CD8-positive, alpha-beta memory T cell (primary cell): ENCODE data around the gene SEMA3B. TPM values are rescaled to one million over a fixed set of nuclear protein-coding genes. Genes with fewer than 3 reads are reported as not detected.

Experiments used
- CTCF ChIA-PET: fragments of 350-600 bp; sonication (Branson Sonifier 250); formaldehyde crosslinking; loops from one replicate; lab custom pipeline; 2021; ENCODE audit warnings: antibody characterized with exemption; lab: Charles Lee
- POLR2A ChIA-PET: fragments of 350-600 bp; sonication (Branson Sonifier 250); formaldehyde crosslinking; loops from one replicate; lab custom pipeline; 2021; ENCODE audit warnings: antibody characterized with exemption; lab: Charles Lee
- DNase-seq, 5 donors: peaks; one replicate each; pipeline versions ENCODE4 v3.0.0 to v3.0.0-alpha.2; 2020 to 2022; ENCODE audit warnings: mixed read lengths in 1 of 5
- H3K27ac ChIP-seq: one replicate; pipeline ENCODE4 v1.7.0; 2013; ENCODE audit warnings: low read depth, mild to moderate bottlenecking, low read length, moderate library complexity
- H3K27me3 ChIP-seq: 2 replicates; pipeline ENCODE4 v1.7.0; 2013; ENCODE audit warnings: low read length, mild to moderate bottlenecking; ENCODE audit not compliant: insufficient read depth, poor library complexity, severe bottlenecking
- H3K36me3 ChIP-seq: 2 replicates; pipeline ENCODE4 v1.7.0; 2013; ENCODE audit warnings: mild to moderate bottlenecking, low read length, moderate library complexity; ENCODE audit not compliant: insufficient read depth
- H3K4me1 ChIP-seq: 2 replicates; pipeline ENCODE4 v1.7.0; 2013; ENCODE audit warnings: mild to moderate bottlenecking, low read length, moderate library complexity; ENCODE audit not compliant: insufficient read depth
- H3K4me3 ChIP-seq: 2 replicates; pipeline ENCODE4 v1.7.0; 2013; ENCODE audit warnings: mild to moderate bottlenecking, low read length
- H3K9me3 ChIP-seq: 2 replicates; pipeline ENCODE4 v1.7.0; 2013; ENCODE audit warnings: mild to moderate bottlenecking, low read length
- H3K27ac Mint-ChIP-seq, 8 donors: one replicate each; pipeline ENCODE4 v1.8.0; 2020 to 2021; ENCODE audit warnings: mixed read lengths in 8 of 8, mild to moderate bottlenecking in 6 of 8, inconsistent platforms in 3 of 8, moderate library complexity in 3 of 8
- H3K27me3 Mint-ChIP-seq, 2 donors: one replicate each; pipeline ENCODE4 v1.8.0; 2020 to 2021; ENCODE audit warnings: mixed read lengths in 2 of 2, mild to moderate bottlenecking in 1 of 2, moderate library complexity in 1 of 2
- H3K36me3 Mint-ChIP-seq, 3 donors: one replicate each; pipeline ENCODE4 v1.8.0; 2020 to 2021; ENCODE audit warnings: mixed read lengths in 3 of 3, inconsistent platforms in 1 of 3, mild to moderate bottlenecking in 1 of 3
- H3K4me1 Mint-ChIP-seq, 3 donors: one replicate each; pipeline ENCODE4 v1.8.0; 2020 to 2021; ENCODE audit warnings: mixed read lengths in 3 of 3, inconsistent platforms in 1 of 3, mild to moderate bottlenecking in 1 of 3
- H3K4me3 Mint-ChIP-seq, 7 donors: one replicate each; pipeline ENCODE4 v1.8.0; 2020 to 2021; ENCODE audit warnings: mixed read lengths in 7 of 7, mild to moderate bottlenecking in 6 of 7, moderate library complexity in 4 of 7, inconsistent platforms in 2 of 7
- H3K9me3 Mint-ChIP-seq, 5 donors: one replicate each; pipeline ENCODE4 v1.8.0; 2020 to 2022; ENCODE audit warnings: mixed read lengths in 5 of 5, mild to moderate bottlenecking in 3 of 5, moderate library complexity in 2 of 5, inconsistent platforms in 1 of 5
- polyA plus RNA-seq: library from polyadenylated mRNA; unstranded; fragments of 300-500 nt; fragmentation: Illumina TruSeq; gene quantifications from one replicate; pipeline ENCODE4 v1.2.3, GENCODE V29; 2021
- total RNA-seq, 2 experiments: library from RNA; stranded (reverse); gene quantifications; one replicate each; pipeline ENCODE4 v1.2.3, GENCODE V29; 2021

The SEMA3B gene
- total and polyA plus RNA-seq, 3 experiments from 2014 or later, result 0.22 TPM; not detected in 2

DNA sequence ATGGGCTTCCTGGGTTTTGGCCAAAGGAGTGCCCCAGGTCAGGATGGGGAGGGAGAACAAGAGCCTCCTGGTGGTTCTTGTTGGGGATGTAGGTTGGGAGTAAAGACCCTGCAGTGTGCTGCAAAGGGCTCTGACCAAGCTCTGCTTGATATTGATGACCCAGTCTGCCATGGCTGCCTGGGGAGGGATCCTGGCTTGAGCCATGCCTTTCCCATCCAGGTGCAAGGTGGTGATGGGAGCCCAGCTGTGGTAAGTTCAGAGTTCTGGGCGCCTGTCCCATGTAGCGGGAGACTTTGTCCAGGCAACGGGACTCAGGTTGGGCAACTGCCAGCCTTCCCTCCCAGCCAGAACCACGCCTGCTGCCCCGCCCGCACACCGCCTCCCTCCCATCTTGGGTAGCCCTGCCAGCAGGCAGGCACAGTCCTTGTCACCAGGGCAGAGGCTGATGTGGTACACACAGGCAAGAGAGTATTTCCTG lies 30.4 kb upstream of the SEMA3B start:
- Mint-ChIP-seq H3K4me1 (peaks cover 53 to 60% (median 53%) of the 10 kb centered on the region in 3 donors), H3K9me3 (no peaks in the 10 kb centered on the region), H3K4me3 (peak overlapping the region; percentile 87 to 99 (median 98)), H3K27me3 (no peaks in the 10 kb centered on the region), H3K27ac (peak overlapping the region; percentile 93 to 99 (median 96)), H3K36me3 (peaks cover 0 to 47% (median 0%) of the 10 kb centered on the region in 3 donors)
- Histone ChIP-seq H3K9me3 (no peaks in the 10 kb centered on the region), H3K4me1 (peaks cover 64% of the 10 kb centered on the region), H3K4me3 (peak overlapping the region; percentile 99), H3K27ac (peak overlapping the region; percentile 71), H3K36me3 (peaks cover 13% of the 10 kb centered on the region), H3K27me3 (no peaks in the 10 kb centered on the region)
- DNase-seq, result no peak
- ChIA-PET CTCF (interaction anchor here (1.8 to 15.9 kb wide), 3 partner anchors 10 to 44 kb away, joined by 6 to 241 read pairs (median 11); no protein-coding TSS in a partner anchor), POLR2A (interaction anchor here (0.7 to 1.8 kb wide), 2 partner anchors 8 to 12 kb away, joined by 3 to 6 read pairs; no protein-coding TSS in a partner anchor)

DNA sequence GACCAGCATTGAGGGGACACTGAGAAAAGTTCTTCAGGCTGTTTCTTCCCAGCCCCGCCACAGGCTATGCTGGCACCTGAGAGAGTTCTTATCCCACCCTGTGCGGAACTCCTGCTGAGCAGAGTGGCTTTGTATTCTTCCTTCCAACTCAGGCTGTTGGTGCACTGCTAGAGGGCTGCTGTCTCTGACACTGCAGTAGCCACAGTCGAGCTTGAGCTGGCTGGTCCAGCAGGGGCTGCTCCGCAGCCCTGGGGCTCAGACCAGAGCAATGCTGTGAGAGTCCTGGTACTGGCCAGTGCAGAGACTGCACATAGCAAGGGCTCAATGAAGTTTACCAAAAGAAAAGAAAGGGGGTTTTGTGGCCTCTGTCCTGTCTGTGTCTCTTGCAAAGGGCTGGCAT lies 29.3 kb upstream of the SEMA3B start:
- H3K4me1 Mint-ChIP-seq, result peaks cover 59 to 68% (median 62%) of the 10 kb centered on the region in 3 donors
- Histone ChIP-seq H3K27ac (no peak overlapping the region), H3K36me3 (peaks cover 13% of the 10 kb centered on the region), H3K27me3 (no peaks in the 10 kb centered on the region), H3K4me3 (no peak overlapping the region), H3K4me1 (peaks cover 71% of the 10 kb centered on the region), H3K9me3 (no peaks in the 10 kb centered on the region)
- ChIA-PET POLR2A (interaction anchor here (1.1 kb wide), 1 partner anchor 13 kb away, joined by 3 read pairs; no protein-coding TSS in a partner anchor), CTCF (interaction anchor here (0.8 to 15.9 kb wide), 4 partner anchors 10 to 46 kb away, joined by 3 to 241 read pairs (median 60); partner anchors contain the start of gene GNAT1)
- H3K9me3 Mint-ChIP-seq, result no peaks in the 10 kb centered on the region
- peaks cover 0 to 55% (median 0%) of the 10 kb centered on the region in 3 donors for H3K36me3 Mint-ChIP-seq
- DNase-seq, result no peak
- H3K27me3 Mint-ChIP-seq, result no peaks in the 10 kb centered on the region
- peak overlapping the region; percentile 87 to 99 (median 98) for H3K4me3 Mint-ChIP-seq
- H3K27ac Mint-ChIP-seq, result peak overlapping the region; percentile 83 to 99 (median 96)

DNA sequence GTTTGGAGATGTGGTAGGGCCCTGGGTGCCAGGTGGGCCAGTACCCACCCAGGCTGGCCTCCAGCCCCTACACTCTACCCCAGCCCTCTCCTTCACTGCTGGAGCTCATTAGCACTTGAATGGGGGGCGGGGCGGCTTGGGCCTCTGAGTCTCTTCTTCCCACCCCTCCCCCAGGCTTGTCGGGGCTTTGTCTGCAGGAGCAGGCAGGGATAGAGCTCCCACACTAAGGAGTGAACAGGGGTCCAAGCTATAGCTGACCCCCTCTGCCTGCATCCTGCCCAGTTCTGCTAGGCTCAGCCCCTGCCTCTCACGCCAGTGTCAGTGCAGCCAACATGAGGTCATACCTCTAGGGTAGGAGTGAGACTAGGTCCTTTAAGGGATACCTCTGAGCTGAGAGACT lies 27.8 kb upstream of the SEMA3B start:
- Histone ChIP-seq H3K9me3 (no peaks in the 10 kb centered on the region), H3K36me3 (peaks cover 13% of the 10 kb centered on the region), H3K27ac (peak overlapping the region; percentile 46), H3K4me3 (no peak overlapping the region), H3K4me1 (peaks cover 77% of the 10 kb centered on the region), H3K27me3 (no peaks in the 10 kb centered on the region)
- DNase-seq, result no peak
- H3K27me3 Mint-ChIP-seq, result no peaks in the 10 kb centered on the region
- POLR2A ChIA-PET, result interaction anchor here (1.7 kb wide), 1 partner anchor 17 kb away, joined by 4 read pairs; no protein-coding TSS in a partner anchor
- H3K27ac Mint-ChIP-seq, result peak overlapping the region; percentile 74 to 98 (median 90)
- H3K4me3 Mint-ChIP-seq, result peak overlapping the region in 6 of 7 donors; percentile 40 to 78 (median 71)
- CTCF ChIA-PET, result interaction anchor here (1.5 to 9.2 kb wide), 6 partner anchors 10 to 47 kb away, joined by 4 to 116 read pairs (median 8); partner anchors contain the start of gene GNAT1
- H3K36me3 Mint-ChIP-seq, result peaks cover 0 to 57% (median 0%) of the 10 kb centered on the region in 3 donors
- peaks cover 67 to 78% (median 69%) of the 10 kb centered on the region in 3 donors for H3K4me1 Mint-ChIP-seq
- H3K9me3 Mint-ChIP-seq, result no peaks in the 10 kb centered on the region

DNA sequence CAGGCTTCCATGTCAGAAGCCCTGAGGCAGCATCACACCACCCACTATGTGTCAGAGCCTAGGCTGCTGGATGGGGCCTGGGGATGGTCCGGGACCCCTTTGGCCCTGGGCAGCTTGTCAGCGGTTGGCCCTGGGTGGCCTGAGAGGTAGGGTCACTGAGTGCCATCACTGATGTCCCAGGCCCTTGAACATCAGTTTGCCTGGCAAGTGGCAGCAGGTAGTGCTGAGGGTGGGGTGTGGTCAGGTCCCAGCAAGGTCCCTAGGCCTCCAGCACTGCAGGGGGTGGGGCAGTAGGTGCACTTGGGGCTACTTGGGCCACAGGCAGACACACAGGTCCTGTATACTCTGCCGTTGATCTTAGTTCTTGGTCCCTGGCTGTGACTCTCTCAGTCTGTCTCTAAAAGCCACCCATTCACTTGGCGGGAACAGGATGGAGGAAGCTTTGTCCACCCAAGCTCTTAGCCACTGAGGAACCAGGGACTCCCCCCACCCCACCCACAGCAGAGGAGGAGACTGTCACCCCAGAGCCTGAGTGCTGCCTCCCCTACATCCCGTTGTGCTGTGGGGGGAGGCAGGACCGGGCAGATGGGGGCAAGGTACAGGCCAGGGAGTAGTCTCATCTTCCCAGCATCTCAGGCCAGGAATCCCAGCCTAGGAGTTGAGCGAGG lies 27.1 kb upstream of the SEMA3B start:
- ChIA-PET POLR2A (interaction anchor here (1.7 kb wide), 1 partner anchor 17 kb away, joined by 4 read pairs; no protein-coding TSS in a partner anchor), CTCF (interaction anchor here (1.7 to 9.2 kb wide), 5 partner anchors 11 to 48 kb away, joined by 4 to 116 read pairs (median 9); partner anchors contain the start of gene GNAT1)
- peak overlapping the region; percentile 46 for H3K27ac ChIP-seq
- Mint-ChIP-seq H3K27ac (peak overlapping the region; percentile 84 to 98 (median 95)), H3K9me3 (no peaks in the 10 kb centered on the region), H3K27me3 (no peaks in the 10 kb centered on the region), H3K4me1 (peaks cover 72 to 85% (median 76%) of the 10 kb centered on the region in 3 donors), H3K36me3 (peaks cover 0 to 56% (median 0%) of the 10 kb centered on the region in 3 donors), H3K4me3 (peak overlapping the region; percentile 36 to 88 (median 72))
- H3K36me3 ChIP-seq, result peaks cover 13% of the 10 kb centered on the region
- no peaks in the 10 kb centered on the region for H3K9me3 ChIP-seq
- peaks cover 84% of the 10 kb centered on the region for H3K4me1 ChIP-seq
- no peak for DNase-seq
- no peak overlapping the region for H3K4me3 ChIP-seq
- no peaks in the 10 kb centered on the region for H3K27me3 ChIP-seq

DNA sequence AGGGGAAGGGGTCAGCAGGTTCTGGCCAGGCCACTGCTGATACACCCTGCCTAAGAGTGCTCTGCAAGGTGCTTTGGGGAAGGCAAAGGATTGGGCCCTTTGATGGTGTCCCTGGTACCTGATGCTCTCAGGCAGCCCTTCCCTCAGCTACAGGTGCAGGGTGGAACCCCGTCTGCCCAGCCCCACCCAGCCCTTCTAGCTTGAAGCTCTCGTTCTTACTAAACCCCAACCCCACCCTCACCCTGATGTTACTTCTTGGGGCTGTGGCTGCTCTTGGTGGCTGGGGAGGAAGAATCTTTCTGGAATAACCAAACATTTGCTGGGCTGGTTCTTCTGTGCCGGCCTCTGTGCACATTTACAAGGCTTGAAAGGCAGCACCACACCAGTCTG lies 26.6 kb upstream of the SEMA3B start:
- Mint-ChIP-seq H3K4me3 (peak overlapping the region; percentile 47 to 89 (median 72)), H3K27me3 (no peaks in the 10 kb centered on the region), H3K36me3 (peaks cover 0 to 54% (median 0%) of the 10 kb centered on the region in 3 donors), H3K9me3 (no peaks in the 10 kb centered on the region), H3K27ac (peak overlapping the region; percentile 85 to 99 (median 94)), H3K4me1 (peaks cover 77 to 91% (median 81%) of the 10 kb centered on the region in 3 donors)
- peak overlapping the region; percentile 27 for H3K4me3 ChIP-seq
- H3K36me3 ChIP-seq, result peaks cover 14% of the 10 kb centered on the region
- ChIA-PET CTCF (interaction anchor here (1.4 to 9.2 kb wide), 5 partner anchors 14 to 48 kb away, joined by 4 to 116 read pairs (median 9); partner anchors contain the start of gene GNAT1), POLR2A (no interaction called here)
- no peaks in the 10 kb centered on the region for H3K9me3 ChIP-seq
- peak overlapping the region; percentile 46 for H3K27ac ChIP-seq
- H3K4me1 ChIP-seq, result peaks cover 89% of the 10 kb centered on the region
- no peaks in the 10 kb centered on the region for H3K27me3 ChIP-seq
- DNase-seq, result no peak

DNA sequence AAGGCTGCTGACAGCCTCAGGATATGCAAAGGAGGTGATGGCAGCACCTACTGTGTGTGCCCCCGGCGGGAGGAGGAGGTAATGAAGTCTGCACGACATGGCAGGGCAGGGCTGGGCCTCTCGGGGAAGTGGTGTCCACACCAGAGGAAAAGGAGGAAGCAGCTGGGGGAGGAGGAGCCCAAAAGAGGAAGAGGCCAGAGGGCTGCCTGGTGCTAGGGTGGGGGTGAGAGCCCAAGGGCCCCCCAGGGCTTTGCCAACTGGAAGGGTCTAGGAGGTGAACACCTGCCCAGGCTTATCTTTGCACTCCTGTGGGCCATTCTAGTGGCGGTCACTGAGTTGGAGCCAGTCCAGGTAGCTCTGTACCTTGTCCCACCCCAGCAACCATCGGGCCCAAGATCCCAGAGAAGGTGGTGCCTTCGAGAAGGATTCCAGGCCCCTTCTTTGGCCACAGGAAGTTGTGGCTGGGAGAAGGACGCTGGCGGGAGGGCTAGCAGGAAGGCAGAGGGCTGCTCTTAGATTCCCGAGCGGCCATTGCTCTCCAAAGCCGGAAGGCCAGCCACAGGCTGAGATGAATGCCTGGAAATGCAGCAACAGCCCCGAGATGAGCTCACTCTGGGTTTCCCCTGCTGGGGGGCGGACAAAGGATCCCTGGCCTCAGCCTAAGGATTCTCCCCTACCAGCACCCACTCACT lies 25.9 kb upstream of the SEMA3B start:
- peaks cover 16% of the 10 kb centered on the region for H3K36me3 ChIP-seq
- H3K4me3 Mint-ChIP-seq, result peak overlapping the region; percentile 47 to 89 (median 72)
- CTCF ChIA-PET, result interaction anchor here (1.0 to 9.2 kb wide), 10 partner anchors 8 to 104 kb away, joined by 4 to 116 read pairs (median 8); partner anchors contain the start of genes GNAI2 and GNAT1
- peaks cover 0 to 47% (median 0%) of the 10 kb centered on the region in 3 donors for H3K36me3 Mint-ChIP-seq
- peak in 2 of 5 donors; percentile 31 to 46 for DNase-seq
- no peaks in the 10 kb centered on the region for H3K27me3 Mint-ChIP-seq
- H3K4me1 Mint-ChIP-seq, result peaks cover 77 to 91% (median 84%) of the 10 kb centered on the region in 3 donors
- POLR2A ChIA-PET, result interaction anchor here (0.7 to 1.7 kb wide), 2 partner anchors 16 to 20 kb away, joined by 5 to 8 read pairs; no protein-coding TSS in a partner anchor
- H3K27ac Mint-ChIP-seq, result peak overlapping the region; percentile 85 to 99 (median 94)
- peak overlapping the region; percentile 47 for H3K27ac ChIP-seq
- no peaks in the 10 kb centered on the region for H3K9me3 Mint-ChIP-seq
- peak overlapping the region; percentile 27 for H3K4me3 ChIP-seq
- H3K9me3 ChIP-seq, result no peaks in the 10 kb centered on the region
- no peaks in the 10 kb centered on the region for H3K27me3 ChIP-seq
- H3K4me1 ChIP-seq, result peaks cover 95% of the 10 kb centered on the region

DNA sequence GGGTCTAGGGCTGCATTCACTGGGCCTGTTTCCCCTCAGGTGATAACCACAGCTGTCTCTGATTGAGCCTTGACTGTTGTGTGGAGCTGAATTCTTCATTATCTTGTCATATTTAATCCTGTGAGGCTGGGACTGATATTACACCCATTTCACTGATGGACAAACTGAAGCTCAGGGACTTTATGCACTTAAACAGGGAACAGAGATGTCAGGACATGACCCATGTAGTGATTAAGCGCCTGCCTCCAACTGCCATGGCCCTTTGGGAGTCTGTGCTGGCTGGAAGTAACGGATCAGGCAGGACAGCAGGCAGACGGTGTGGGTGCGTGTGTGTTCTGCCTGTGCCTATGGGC lies 25.4 kb upstream of the SEMA3B start:
- H3K27ac Mint-ChIP-seq, result peak overlapping the region; percentile 70 to 99 (median 92)
- peaks cover 0 to 48% (median 0%) of the 10 kb centered on the region in 3 donors for H3K36me3 Mint-ChIP-seq
- POLR2A ChIA-PET, result interaction anchor here (0.7 to 1.7 kb wide), 3 partner anchors 8 to 20 kb away, joined by 3 to 8 read pairs (median 5); no protein-coding TSS in a partner anchor
- no peaks in the 10 kb centered on the region for H3K27me3 ChIP-seq
- H3K4me1 Mint-ChIP-seq, result peaks cover 74 to 91% (median 87%) of the 10 kb centered on the region in 3 donors
- no peak for DNase-seq
- peak overlapping the region in 5 of 7 donors; percentile 32 to 56 (median 46) for H3K4me3 Mint-ChIP-seq
- no peak overlapping the region for H3K4me3 ChIP-seq
- CTCF ChIA-PET, result interaction anchor here (1.0 to 9.2 kb wide), 9 partner anchors 8 to 104 kb away, joined by 4 to 116 read pairs (median 8); partner anchors contain the start of genes GNAI2 and GNAT1
- H3K9me3 ChIP-seq, result no peaks in the 10 kb centered on the region
- H3K27me3 Mint-ChIP-seq, result no peaks in the 10 kb centered on the region
- H3K4me1 ChIP-seq, result peaks cover 96% of the 10 kb centered on the region
- peak overlapping the region; percentile 47 for H3K27ac ChIP-seq
- peaks cover 21% of the 10 kb centered on the region for H3K36me3 ChIP-seq
- no peaks in the 10 kb centered on the region for H3K9me3 Mint-ChIP-seq
